Right lobe of liver (tissue), 4 donors: Measurements from ENCODE around the gene CAND2.
"Not testable (repeated sequence)": the region's sequence is repeated elsewhere in the genome, so short reads cannot be mapped to it uniquely, and the experiment has no call there.

Experiments
- POLR2A ChIP-seq: fragments of 450-650 bp; IDR thresholded peaks from one replicate; pipeline ENCODE4 v1.6.1; 2017; ENCODE audit warnings: antibody characterized with exemption, mild to moderate bottlenecking
- TF ChIP-seq, protein P1 (sequence below), 4 donors: fragments of 200-600 bp in 3 of 4; fragments of 450-650 bp in 1 of 4; IDR thresholded peaks; one replicate each; pipeline versions ENCODE4 v1.5.1 to v1.8.0; 2016 to 2022; ENCODE audit warnings: antibody characterized with exemption in 4 of 4, mild to moderate bottlenecking in 2 of 4
- donor health status: DM: no; HTN: no; CAD: no.
- donor health status: DM: no; HTN: no; CAD: no.
- donor health status: DM: no; HTN: yes; CAD: no.

DNA sequence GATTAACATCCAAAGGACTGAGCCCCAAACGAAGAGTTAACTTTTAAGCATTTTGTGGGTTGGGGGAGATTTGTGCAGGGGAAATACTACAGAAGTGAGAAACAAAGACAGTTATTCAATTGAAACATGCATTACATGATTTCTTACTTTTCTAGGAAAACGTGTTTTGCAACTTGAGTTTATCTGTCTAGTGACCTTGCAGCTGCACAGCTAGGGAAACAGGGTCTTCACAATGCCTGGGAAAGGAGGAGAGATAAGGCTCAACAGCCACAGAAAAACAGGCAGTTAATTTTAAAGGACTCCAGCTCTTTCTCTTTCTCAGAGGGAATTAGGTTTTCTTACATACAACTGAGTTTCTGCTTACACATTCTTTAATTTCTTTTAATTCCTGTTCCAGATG lies 82.3 kb downstream of the CAND2 start:
- TF ChIP-seq, protein P1, sequence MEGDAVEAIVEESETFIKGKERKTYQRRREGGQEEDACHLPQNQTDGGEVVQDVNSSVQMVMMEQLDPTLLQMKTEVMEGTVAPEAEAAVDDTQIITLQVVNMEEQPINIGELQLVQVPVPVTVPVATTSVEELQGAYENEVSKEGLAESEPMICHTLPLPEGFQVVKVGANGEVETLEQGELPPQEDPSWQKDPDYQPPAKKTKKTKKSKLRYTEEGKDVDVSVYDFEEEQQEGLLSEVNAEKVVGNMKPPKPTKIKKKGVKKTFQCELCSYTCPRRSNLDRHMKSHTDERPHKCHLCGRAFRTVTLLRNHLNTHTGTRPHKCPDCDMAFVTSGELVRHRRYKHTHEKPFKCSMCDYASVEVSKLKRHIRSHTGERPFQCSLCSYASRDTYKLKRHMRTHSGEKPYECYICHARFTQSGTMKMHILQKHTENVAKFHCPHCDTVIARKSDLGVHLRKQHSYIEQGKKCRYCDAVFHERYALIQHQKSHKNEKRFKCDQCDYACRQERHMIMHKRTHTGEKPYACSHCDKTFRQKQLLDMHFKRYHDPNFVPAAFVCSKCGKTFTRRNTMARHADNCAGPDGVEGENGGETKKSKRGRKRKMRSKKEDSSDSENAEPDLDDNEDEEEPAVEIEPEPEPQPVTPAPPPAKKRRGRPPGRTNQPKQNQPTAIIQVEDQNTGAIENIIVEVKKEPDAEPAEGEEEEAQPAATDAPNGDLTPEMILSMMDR (IDR thresholded peaks at IDR 0.05): not testable (repeated sequence)
- not testable (repeated sequence) for TF ChIP-seq POLR2A
